PC-3 (cell line): Measurements from ENCODE around the gene SLC8A1.

Experiments used
- EZH2 ChIP-seq: fragments of 300-600 bp; sonication (generic); IDR thresholded peaks from one replicate; pipeline ENCODE4 v1.6.1; 2017; ENCODE audit warnings: antibody characterized with exemption, mild to moderate bottlenecking, low read length; ENCODE audit not compliant: unreplicated experiment
- TF ChIP-seq, protein P1 (sequence below): fragments of 300-600 bp; sonication (generic); conservative IDR thresholded peaks from 2 replicates; pipeline ENCODE4 v1.5.1; 2017; ENCODE audit warnings: antibody characterized with exemption, low read depth, mild to moderate bottlenecking, low read length

- TF ChIP-seq, protein P1, sequence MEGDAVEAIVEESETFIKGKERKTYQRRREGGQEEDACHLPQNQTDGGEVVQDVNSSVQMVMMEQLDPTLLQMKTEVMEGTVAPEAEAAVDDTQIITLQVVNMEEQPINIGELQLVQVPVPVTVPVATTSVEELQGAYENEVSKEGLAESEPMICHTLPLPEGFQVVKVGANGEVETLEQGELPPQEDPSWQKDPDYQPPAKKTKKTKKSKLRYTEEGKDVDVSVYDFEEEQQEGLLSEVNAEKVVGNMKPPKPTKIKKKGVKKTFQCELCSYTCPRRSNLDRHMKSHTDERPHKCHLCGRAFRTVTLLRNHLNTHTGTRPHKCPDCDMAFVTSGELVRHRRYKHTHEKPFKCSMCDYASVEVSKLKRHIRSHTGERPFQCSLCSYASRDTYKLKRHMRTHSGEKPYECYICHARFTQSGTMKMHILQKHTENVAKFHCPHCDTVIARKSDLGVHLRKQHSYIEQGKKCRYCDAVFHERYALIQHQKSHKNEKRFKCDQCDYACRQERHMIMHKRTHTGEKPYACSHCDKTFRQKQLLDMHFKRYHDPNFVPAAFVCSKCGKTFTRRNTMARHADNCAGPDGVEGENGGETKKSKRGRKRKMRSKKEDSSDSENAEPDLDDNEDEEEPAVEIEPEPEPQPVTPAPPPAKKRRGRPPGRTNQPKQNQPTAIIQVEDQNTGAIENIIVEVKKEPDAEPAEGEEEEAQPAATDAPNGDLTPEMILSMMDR, result no peak
- TF ChIP-seq EZH2, result no peak
These were observed 267.3 kb downstream of the SLC8A1 start for GRCh38 chr2:40184551-40184950.
